Loucy (cell line): Measurements from ENCODE around the gene CALHM4.

ENCODE experiments used
- H2AFZ ChIP-seq: fragments of 200-600 bp; sonication (generic); 2 replicates; pipeline ENCODE4 v1.6.0; 2016; ENCODE audit warnings: antibody characterized with exemption, mild to moderate bottlenecking, low read length, moderate library complexity
- H3F3A ChIP-seq: fragments of 200-600 bp; 2 replicates; pipeline ENCODE4 v1.6.0; 2016; ENCODE audit warnings: antibody characterized with exemption, low read depth, mild to moderate bottlenecking
- H3K27me3 ChIP-seq: fragments of 200-600 bp; sonication (generic); 2 replicates; pipeline ENCODE4 v1.6.1; 2014; ENCODE audit warnings: low read length, mild to moderate bottlenecking; ENCODE audit not compliant: insufficient read depth, poor library complexity, severe bottlenecking
- H3K36me3 ChIP-seq: fragments of 200-600 bp; sonication (generic); 2 replicates; pipeline ENCODE4 v1.6.1; 2016; ENCODE audit warnings: low read length; ENCODE audit not compliant: insufficient read depth
- H3K4me1 ChIP-seq: fragments of 200-600 bp; sonication (generic); 2 replicates; pipeline ENCODE4 v1.5.1; 2014; ENCODE audit warnings: low read length, mild to moderate bottlenecking; ENCODE audit not compliant: insufficient read depth, poor library complexity, severe bottlenecking
- H3K4me2 ChIP-seq: fragments of 200-600 bp; sonication (generic); 2 replicates; pipeline ENCODE4 v1.6.0; 2014; ENCODE audit warnings: antibody characterized with exemption, low read length, low read depth, mild to moderate bottlenecking; ENCODE audit not compliant: poor library complexity, severe bottlenecking
- H3K4me3 ChIP-seq: fragments of 200-600 bp; sonication (generic); 2 replicates; pipeline ENCODE4 v1.5.1; 2014; ENCODE audit warnings: low read length, mild to moderate bottlenecking, mixed read lengths; ENCODE audit not compliant: poor library complexity, severe bottlenecking
- H3K79me2 ChIP-seq: fragments of 200-600 bp; sonication (generic); 2 replicates; pipeline ENCODE4 v1.6.1; 2014; ENCODE audit warnings: low read length; ENCODE audit not compliant: insufficient read depth
- H3K9ac ChIP-seq: fragments of 200-600 bp; sonication (generic); 2 replicates; pipeline ENCODE4 v1.6.0; 2014; ENCODE audit warnings: mild to moderate bottlenecking, low read depth, low read length, moderate library complexity; ENCODE audit not compliant: poor library complexity, severe bottlenecking
- H3K9me2 ChIP-seq: fragments of 200-600 bp; sonication (generic); replicated peaks from 2 replicates; pipeline ENCODE4 v1.6.1; 2016; ENCODE audit warnings: low read depth, low read length, mixed read lengths
- H3K9me3 ChIP-seq: fragments of 200-600 bp; sonication (generic); 2 replicates; pipeline ENCODE4 v1.6.1; 2014; ENCODE audit warnings: mild to moderate bottlenecking, antibody characterized with exemption, low read length, low read depth; ENCODE audit not compliant: insufficient read depth
- H4K20me1 ChIP-seq: fragments of 200-600 bp; sonication (generic); 2 replicates; pipeline ENCODE4 v1.6.0; 2014; ENCODE audit warnings: antibody characterized with exemption, low read length, mild to moderate bottlenecking; ENCODE audit not compliant: insufficient read depth, poor library complexity, severe bottlenecking
- EZH2phosphoT487 ChIP-seq: fragments of 200-600 bp; IDR thresholded peaks from 2 replicates; pipeline ENCODE4 v1.6.1; 2018; ENCODE audit warnings: antibody characterized with exemption, mild to moderate bottlenecking, moderate library complexity, borderline replicate concordance
- TF ChIP-seq, protein P1 (sequence below): fragments of 200-600 bp; sonication (generic); conservative IDR thresholded peaks from 2 replicates; pipeline ENCODE4 v1.5.1; 2014; ENCODE audit warnings: mild to moderate bottlenecking, antibody characterized with exemption, low read length

CALHM4 gene

DNA sequence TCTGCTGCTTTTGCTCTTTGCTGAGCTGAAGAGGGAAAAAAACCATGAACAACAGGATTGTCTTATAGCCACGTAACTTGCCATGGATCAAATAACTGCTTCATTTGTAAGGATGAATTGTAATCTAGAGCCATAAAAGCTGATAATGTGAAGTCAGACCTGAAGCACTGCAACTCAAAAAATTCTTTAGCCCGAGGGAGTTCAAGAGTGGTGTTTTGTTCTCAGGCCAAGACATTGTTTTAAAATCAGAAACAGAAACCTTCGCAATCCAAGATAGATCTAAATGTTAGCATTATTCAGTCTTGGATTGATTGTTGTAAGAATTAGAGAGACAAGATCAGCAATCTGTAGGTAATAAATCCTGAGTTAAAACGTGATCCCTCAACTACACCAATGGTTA is 7.9 kb upstream of the CALHM4 start, which contains the start of gene TRAPPC3L:
Gene TRAPPC3L, minus strand, starts transcription at position 34 of the 400 bp plus-strand sequence. CDS start 170 bp downstream, outside the sequence.
- Histone ChIP-seq H3K4me3 (no peak within 1 kb of the TSS), H3K79me2 (no peaks in the 10 kb centered on the region), H3K4me1 (no peaks in the 10 kb centered on the region), H3K9me2 (no peaks in the 10 kb centered on the region), H3F3A (no peaks in the 10 kb centered on the region), H3K36me3 (no peaks in the 10 kb centered on the region), H3K27me3 (no peaks in the 10 kb centered on the region), H3K4me2 (no peak within 1 kb of the TSS), H4K20me1 (no peaks in the 10 kb centered on the region), H2AFZ (no peak within 1 kb of the TSS), H3K9ac (no peak within 1 kb of the TSS), H3K9me3 (no peaks in the 10 kb centered on the region)
- TF ChIP-seq EZH2phosphoT487 = no peak
- TF ChIP-seq, protein P1, sequence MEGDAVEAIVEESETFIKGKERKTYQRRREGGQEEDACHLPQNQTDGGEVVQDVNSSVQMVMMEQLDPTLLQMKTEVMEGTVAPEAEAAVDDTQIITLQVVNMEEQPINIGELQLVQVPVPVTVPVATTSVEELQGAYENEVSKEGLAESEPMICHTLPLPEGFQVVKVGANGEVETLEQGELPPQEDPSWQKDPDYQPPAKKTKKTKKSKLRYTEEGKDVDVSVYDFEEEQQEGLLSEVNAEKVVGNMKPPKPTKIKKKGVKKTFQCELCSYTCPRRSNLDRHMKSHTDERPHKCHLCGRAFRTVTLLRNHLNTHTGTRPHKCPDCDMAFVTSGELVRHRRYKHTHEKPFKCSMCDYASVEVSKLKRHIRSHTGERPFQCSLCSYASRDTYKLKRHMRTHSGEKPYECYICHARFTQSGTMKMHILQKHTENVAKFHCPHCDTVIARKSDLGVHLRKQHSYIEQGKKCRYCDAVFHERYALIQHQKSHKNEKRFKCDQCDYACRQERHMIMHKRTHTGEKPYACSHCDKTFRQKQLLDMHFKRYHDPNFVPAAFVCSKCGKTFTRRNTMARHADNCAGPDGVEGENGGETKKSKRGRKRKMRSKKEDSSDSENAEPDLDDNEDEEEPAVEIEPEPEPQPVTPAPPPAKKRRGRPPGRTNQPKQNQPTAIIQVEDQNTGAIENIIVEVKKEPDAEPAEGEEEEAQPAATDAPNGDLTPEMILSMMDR = no peak

DNA sequence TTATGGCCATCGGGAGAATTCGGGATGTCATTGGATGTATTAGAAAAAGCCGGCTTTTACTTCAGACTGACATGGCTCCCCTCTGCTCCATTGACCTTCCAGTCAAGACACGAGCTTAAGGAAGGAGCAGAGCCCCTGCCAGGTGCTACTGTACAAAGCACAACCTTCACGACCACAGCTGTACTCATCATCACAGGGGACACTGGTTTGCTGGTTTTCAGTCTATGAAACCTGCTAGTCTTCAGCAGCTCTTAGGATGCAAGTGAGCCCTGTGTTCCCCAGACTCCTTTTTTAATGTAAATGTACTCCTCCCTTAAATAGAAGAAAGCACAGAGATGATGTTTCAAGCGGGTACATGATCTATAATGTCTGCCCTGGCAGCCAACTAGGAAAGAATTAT is 6.2 kb upstream of the CALHM4 start:
- Histone ChIP-seq H3K4me3 (no peak overlapping the region), H3F3A (no peaks in the 10 kb centered on the region), H2AFZ (no peak overlapping the region), H3K36me3 (no peaks in the 10 kb centered on the region), H3K9me3 (no peaks in the 10 kb centered on the region), H4K20me1 (no peaks in the 10 kb centered on the region), H3K79me2 (no peaks in the 10 kb centered on the region), H3K9me2 (no peaks in the 10 kb centered on the region), H3K27me3 (no peaks in the 10 kb centered on the region), H3K9ac (no peak overlapping the region), H3K4me2 (no peak overlapping the region), H3K4me1 (no peaks in the 10 kb centered on the region)
- no peak for TF ChIP-seq EZH2phosphoT487
- TF ChIP-seq, protein P1 = no peak

DNA sequence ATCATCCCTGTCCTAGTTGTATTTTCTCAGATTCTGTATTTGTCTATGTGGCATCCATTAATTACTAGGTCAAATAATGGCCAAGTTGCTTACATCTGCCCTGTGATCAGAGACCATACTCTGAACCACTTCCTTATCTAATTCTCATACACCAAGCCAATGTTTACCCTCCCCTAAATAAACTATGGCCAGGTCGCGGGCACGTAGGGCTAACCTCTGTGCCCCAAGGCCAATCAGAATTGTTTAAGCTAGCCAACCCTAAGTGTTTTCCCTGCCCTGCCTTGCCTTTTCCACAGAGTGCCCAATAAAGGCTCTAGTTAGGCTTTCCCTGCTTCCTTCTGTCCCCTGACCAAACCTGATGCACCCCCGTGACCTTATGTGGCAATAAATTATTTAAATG is 2.8 kb upstream of the CALHM4 start:
- Histone ChIP-seq H4K20me1 (no peaks in the 10 kb centered on the region), H3K4me2 (no peak overlapping the region), H3K4me3 (no peak overlapping the region), H3K9me3 (no peaks in the 10 kb centered on the region), H3K4me1 (no peaks in the 10 kb centered on the region), H3K9ac (no peak overlapping the region), H3F3A (no peaks in the 10 kb centered on the region), H2AFZ (no peak overlapping the region), H3K36me3 (no peaks in the 10 kb centered on the region), H3K27me3 (no peaks in the 10 kb centered on the region), H3K79me2 (no peaks in the 10 kb centered on the region), H3K9me2 (no peaks in the 10 kb centered on the region)
- TF ChIP-seq EZH2phosphoT487 = no peak
- TF ChIP-seq, protein P1 = no peak
